Uterus (tissue), 4 donors: Measurements from ENCODE around the gene PCDHGA4. TPM values are rescaled to one million over a fixed set of nuclear protein-coding genes. Genes with fewer than 3 reads are reported as not detected.

Experiments used
- DNase-seq, 2 donors: peaks; one replicate each; pipeline ENCODE4 v3.0.0-alpha.2; 2019 to 2020
- H3K27ac ChIP-seq, 2 donors: fragments of 200-600 bp; sonication (generic); 1 replicate in 1 of 2; 2 replicates in 1 of 2; pipeline ENCODE4 v1.5.1; 2016 to 2018
- H3K27me3 ChIP-seq, 2 donors: fragments of 200-600 bp; sonication (generic); one replicate each; pipeline ENCODE4 v1.5.1; 2018 to 2019; ENCODE audit warnings: control low read depth in 1 of 2
- H3K36me3 ChIP-seq, 2 donors: fragments of 200-600 bp; sonication (generic); one replicate each; pipeline ENCODE4 v1.5.1; 2019; ENCODE audit warnings: control low read depth in 1 of 2
- H3K4me1 ChIP-seq, 2 donors: fragments of 200-600 bp; sonication (generic); one replicate each; pipeline ENCODE4 v1.5.1; 2018 to 2019; ENCODE audit warnings: control low read depth in 1 of 2
- H3K4me3 ChIP-seq, 2 donors: fragments of 200-600 bp; sonication (generic); 1 replicate in 1 of 2; 2 replicates in 1 of 2; pipeline ENCODE4 v1.5.1; 2018 to 2019; ENCODE audit warnings: mild to moderate bottlenecking in 1 of 2
- H3K9me3 ChIP-seq, 2 donors: fragments of 200-600 bp; sonication (generic); one replicate each; pipeline ENCODE4 v1.5.1; 2019; ENCODE audit warnings: control low read depth in 1 of 2
- CTCF ChIP-seq, 4 experiments: fragments of 200-600 bp in 2 of 4; fragments of 450-650 bp in 2 of 4; sonication (generic) in 2 of 4; IDR thresholded peaks; one replicate each; pipeline ENCODE4 v1.5.1; 2016 to 2019; ENCODE audit warnings: antibody characterized with exemption in 4 of 4, mild to moderate bottlenecking in 2 of 4, moderate library complexity in 1 of 4
- POLR2A ChIP-seq, 2 donors: fragments of 450-650 bp; IDR thresholded peaks; one replicate each; pipeline ENCODE4 v1.6.1; 2016; ENCODE audit warnings: antibody characterized with exemption in 2 of 2, mild to moderate bottlenecking in 1 of 2, moderate library complexity in 1 of 2
- intact Hi-C: fragments of 100-400 bp; cut with DNase I; formaldehyde crosslinking; loops from one replicate; pipeline ENCODE4 v1.15.1; 2023; ENCODE audit warnings: low total_unique reads
- total RNA-seq, 4 donors: library from RNA; depleted of rRNA in 3 of 4; stranded (reverse); fragments of >200 nt in 3 of 4; gene quantifications; one replicate each; pipeline versions ENCODE4 v1.1.0 to v1.2.4, GENCODE V29; 2014 to 2023
- donor health status: DM: yes; HTN: yes; CAD: no.

PCDHGA4 gene
- total RNA-seq, 4 donors from 2014 or later: 0.59 to 16.1 (median 8.7) TPM

GRCh38 chr5:141351591-141351990 is 3.2 kb upstream of the PCDHGA4 start:
- H3K27me3 ChIP-seq: no peaks in the 10 kb centered on the region
- DNase-seq: no peak
- TF ChIP-seq POLR2A (IDR thresholded peaks at IDR 0.05) (no peak), CTCF (IDR thresholded peaks at IDR 0.05) (no peak)
- H3K27ac ChIP-seq: no peak overlapping the region
- intact Hi-C loops: no loop called here
- H3K4me3 ChIP-seq: no peak overlapping the region
- H3K4me1 ChIP-seq: no peaks in the 10 kb centered on the region
- H3K9me3 ChIP-seq: peaks cover 0 to 60% of the 10 kb centered on the region in 2 donors
- H3K36me3 ChIP-seq: no peaks in the 10 kb centered on the region

GRCh38 chr5:141355641-141356040 is 820 bp downstream of the PCDHGA4 start:
- no peak for TF ChIP-seq POLR2A (IDR thresholded peaks at IDR 0.05)
- no peak for TF ChIP-seq CTCF (IDR thresholded peaks at IDR 0.05)
- intact Hi-C loops: no loop called here
- no peaks in the 10 kb centered on the region for H3K4me1 ChIP-seq
- peaks cover 0 to 80% of the 10 kb centered on the region in 2 donors for H3K9me3 ChIP-seq
- no peak overlapping the region for H3K4me3 ChIP-seq
- H3K27me3 ChIP-seq: no peaks in the 10 kb centered on the region
- no peak overlapping the region for H3K27ac ChIP-seq
- no peak for DNase-seq
- H3K36me3 ChIP-seq: no peaks in the 10 kb centered on the region

- no peak for DNase-seq
- H3K4me1 ChIP-seq: no peaks in the 10 kb centered on the region
- TF ChIP-seq CTCF (IDR thresholded peaks at IDR 0.05) (no peak), POLR2A (IDR thresholded peaks at IDR 0.05) (no peak)
- no peaks in the 10 kb centered on the region for H3K27me3 ChIP-seq
- H3K9me3 ChIP-seq: peaks cover 0 to 80% of the 10 kb centered on the region in 2 donors
- no peak overlapping the region for H3K27ac ChIP-seq
- intact Hi-C loops: no loop called here
- no peak overlapping the region for H3K4me3 ChIP-seq
- H3K36me3 ChIP-seq: no peaks in the 10 kb centered on the region
Measured at GRCh38 chr5:141356133-141356532, 1.3 kb downstream of the PCDHGA4 start.

- intact Hi-C loops: no loop called here
- no peak for DNase-seq
- Histone ChIP-seq H3K9me3 (peaks cover 0 to 79% of the 10 kb centered on the region in 2 donors), H3K4me3 (no peak overlapping the region), H3K27ac (no peak overlapping the region), H3K36me3 (no peaks in the 10 kb centered on the region), H3K27me3 (no peaks in the 10 kb centered on the region), H3K4me1 (no peaks in the 10 kb centered on the region)
- TF ChIP-seq CTCF (IDR thresholded peaks at IDR 0.05) (no peak), POLR2A (IDR thresholded peaks at IDR 0.05) (no peak)
Measured at GRCh38 chr5:141356950-141357349, 2.1 kb downstream of the PCDHGA4 start.

- no peaks in the 10 kb centered on the region for H3K4me1 ChIP-seq
- peak in 1 of 4 experiments; percentile 17 for TF ChIP-seq CTCF (IDR thresholded peaks at IDR 0.05)
- no peak for TF ChIP-seq POLR2A (IDR thresholded peaks at IDR 0.05)
- peak within 1 kb of the TSS in 1 of 2 donors; percentile 1 for H3K4me3 ChIP-seq
- no peak within 1 kb of the TSS for H3K27ac ChIP-seq
- intact Hi-C loops: no loop called here
- H3K27me3 ChIP-seq: no peaks in the 10 kb centered on the region
- DNase-seq: no peak
- no peaks in the 10 kb centered on the region for H3K36me3 ChIP-seq
- H3K9me3 ChIP-seq: peaks cover 0 to 88% of the 10 kb centered on the region in 2 donors
Measured at GRCh38 chr5:141359790-141360426, 5.1 kb downstream of the PCDHGA4 start, which contains the start of gene PCDHGB2. TSS of gene PCDHGB2 (plus strand) at chr5:141359994. CDS start at chr5:141360136, 142 bp downstream.
